ENCODE measurements around the gene SUGCT. TPM values are rescaled to one million over a fixed set of nuclear protein-coding genes. Genes with fewer than 3 reads are reported as not detected.

Gene SUGCT
- total RNA-seq, 4 donors from 2014 or later = 7.8 to 15.0 (median 12.8) TPM

GRCh38 chr7:40095695-40096327, 39.0 kb upstream of the SUGCT start:
- Histone ChIP-seq H3K4me3 (no peak overlapping the region), H3K36me3 (peaks cover 11 to 39% (median 27%) of the 10 kb centered on the region in 4 donors), H3K4me1 (peaks cover 6 to 58% (median 51%) of the 10 kb centered on the region in 4 donors), H3K27ac (replicated peaks in 1 of 4) (no peak overlapping the region), H3K9me3 (no peaks in the 10 kb centered on the region), H3K27me3 (no peaks in the 10 kb centered on the region)
- intact Hi-C loops (cut with DNase I) = no loop called here
- 60% methylated on average over 1 of the region's 1 CpG for WGBS
- TF ChIP-seq EP300 (IDR thresholded peaks at IDR 0.05) (no peak), POLR2AphosphoS5 (IDR thresholded peaks at IDR 0.05) (no peak)
- DNase-seq (ENCODE audit: extremely low spot score) = no peak

DNA sequence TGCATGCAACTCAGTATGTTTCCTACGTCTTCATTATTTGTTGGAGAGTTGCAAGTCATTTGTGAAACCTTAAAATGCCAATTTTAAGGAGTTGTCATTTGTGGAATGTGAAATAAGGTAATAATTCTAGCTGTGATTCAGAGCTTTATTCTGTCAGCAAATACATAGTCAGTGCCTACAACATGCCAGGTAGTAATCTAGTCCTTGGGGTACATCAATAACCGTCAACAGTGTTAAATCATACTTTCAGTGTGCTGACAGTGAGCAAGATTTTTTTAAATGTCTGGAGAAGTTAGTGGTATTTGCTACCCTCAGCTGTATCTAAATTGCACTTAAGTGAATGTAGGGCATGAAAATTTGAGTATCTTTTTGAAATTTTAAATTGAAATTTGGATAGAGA, 37.1 kb upstream of the SUGCT start:
- H3K4me3 ChIP-seq = no peak overlapping the region
- H3K9me3 ChIP-seq = no peaks in the 10 kb centered on the region
- DNase-seq (ENCODE audit: extremely low spot score) = no peak
- peaks cover 11 to 31% (median 25%) of the 10 kb centered on the region in 4 donors for H3K36me3 ChIP-seq
- H3K27ac ChIP-seq (replicated peaks in 1 of 4) = peak overlapping the region in 1 of 4 donors; percentile 3
- intact Hi-C loops (cut with DNase I) = no loop called here
- no peaks in the 10 kb centered on the region for H3K27me3 ChIP-seq
- 80% methylated on average over 2 of the region's 2 CpGs for WGBS
- peaks cover 6 to 47% (median 39%) of the 10 kb centered on the region in 4 donors for H3K4me1 ChIP-seq
- TF ChIP-seq POLR2AphosphoS5 (IDR thresholded peaks at IDR 0.05) = no peak
- TF ChIP-seq CTCF (IDR thresholded peaks at IDR 0.05) = no peak
- no peak for TF ChIP-seq POLR2A (IDR thresholded peaks at IDR 0.05; ENCODE audit: low read depth)
- TF ChIP-seq EP300 (IDR thresholded peaks at IDR 0.05) = no peak

GRCh38 chr7:40098810-40099209, 36.0 kb upstream of the SUGCT start:
- Histone ChIP-seq H3K36me3 (peaks cover 11 to 21% (median 16%) of the 10 kb centered on the region in 4 donors), H3K9me3 (no peaks in the 10 kb centered on the region), H3K27ac (replicated peaks in 1 of 4) (no peak overlapping the region), H3K27me3 (no peaks in the 10 kb centered on the region), H3K4me1 (peaks cover 6 to 36% (median 28%) of the 10 kb centered on the region in 4 donors), H3K4me3 (no peak overlapping the region)
- intact Hi-C loops (cut with DNase I) = no loop called here
- TF ChIP-seq CTCF (IDR thresholded peaks at IDR 0.05) = no peak
- TF ChIP-seq POLR2A (IDR thresholded peaks at IDR 0.05; ENCODE audit: low read depth) = no peak
- TF ChIP-seq EP300 (IDR thresholded peaks at IDR 0.05) = no peak
- TF ChIP-seq POLR2AphosphoS5 (IDR thresholded peaks at IDR 0.05) = no peak
- no peak for DNase-seq (ENCODE audit: extremely low spot score)

GRCh38 chr7:40099837-40100236, 35.0 kb upstream of the SUGCT start:
- Histone ChIP-seq H3K27me3 (no peaks in the 10 kb centered on the region), H3K4me3 (no peak overlapping the region), H3K36me3 (peaks cover under 1 to 10% (median 6%) of the 10 kb centered on the region in 4 donors), H3K9me3 (no peaks in the 10 kb centered on the region), H3K27ac (replicated peaks in 1 of 4) (no peak overlapping the region), H3K4me1 (peaks cover 6 to 27% (median 21%) of the 10 kb centered on the region in 4 donors)
- no peak for DNase-seq (ENCODE audit: extremely low spot score)
- intact Hi-C loops (cut with DNase I) = no loop called here
- TF ChIP-seq EP300 (IDR thresholded peaks at IDR 0.05) = no peak
- 91% methylated on average over 4 of the region's 4 CpGs for WGBS

DNA sequence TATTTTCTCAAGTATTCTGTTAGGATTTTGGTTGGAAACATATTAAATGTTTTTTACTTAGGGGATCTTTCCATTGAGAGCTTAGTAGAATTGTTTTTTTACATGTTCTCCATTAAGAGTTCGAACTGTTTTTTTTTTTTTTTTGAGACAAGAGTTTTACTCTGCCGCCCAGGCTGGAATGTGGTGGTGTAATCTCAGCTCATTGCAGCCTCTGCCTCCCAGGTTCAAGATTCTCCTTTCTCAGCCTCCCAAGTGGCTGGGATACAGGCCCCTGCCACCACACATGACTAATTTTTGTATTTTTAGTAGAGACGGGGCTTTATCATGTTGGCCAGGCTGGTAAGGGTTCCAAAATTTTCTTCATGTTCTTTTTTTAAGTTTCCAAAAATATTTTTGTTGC, 33.6 kb upstream of the SUGCT start:
- intact Hi-C loops (cut with DNase I) = no loop called here
- Histone ChIP-seq H3K9me3 (no peaks in the 10 kb centered on the region), H3K4me1 (peaks cover 6 to 21% (median 20%) of the 10 kb centered on the region in 4 donors), H3K27ac (replicated peaks in 1 of 4) (no peak overlapping the region), H3K36me3 (no peaks in the 10 kb centered on the region), H3K4me3 (no peak overlapping the region), H3K27me3 (no peaks in the 10 kb centered on the region)
- no peak for DNase-seq (ENCODE audit: extremely low spot score)
- WGBS = 86% methylated on average over 3 of the region's 3 CpGs
- TF ChIP-seq EP300 (IDR thresholded peaks at IDR 0.05) = no peak
- no peak for TF ChIP-seq CTCF (IDR thresholded peaks at IDR 0.05)
- TF ChIP-seq POLR2A (IDR thresholded peaks at IDR 0.05; ENCODE audit: low read depth) = no peak
- no peak for TF ChIP-seq POLR2AphosphoS5 (IDR thresholded peaks at IDR 0.05)

- no peaks in the 10 kb centered on the region for H3K36me3 ChIP-seq
- 95% methylated on average over 2 of the region's 2 CpGs for WGBS
- TF ChIP-seq CTCF (IDR thresholded peaks at IDR 0.05) = no peak
- TF ChIP-seq POLR2A (IDR thresholded peaks at IDR 0.05; ENCODE audit: low read depth) = no peak
- TF ChIP-seq EP300 (IDR thresholded peaks at IDR 0.05) = no peak
- TF ChIP-seq POLR2AphosphoS5 (IDR thresholded peaks at IDR 0.05) = no peak
Observed at GRCh38 chr7:40102897-40103296, 31.9 kb upstream of the SUGCT start.

More at GRCh38 chr7:40102897-40103296, 31.9 kb upstream of the SUGCT start:
- DNase-seq (ENCODE audit: extremely low spot score) = no peak
- Histone ChIP-seq H3K9me3 (no peaks in the 10 kb centered on the region), H3K4me1 (peaks cover 6 to 13% (median 12%) of the 10 kb centered on the region in 4 donors), H3K27me3 (no peaks in the 10 kb centered on the region), H3K27ac (replicated peaks in 1 of 4) (no peak overlapping the region), H3K4me3 (no peak overlapping the region)
- intact Hi-C loops (cut with DNase I) = no loop called here

Measured in esophagus muscularis mucosa (tissue), 4 donors.